M059J (cell line): ENCODE data around the gene CHRNA7. TPM values are rescaled to one million over a fixed set of nuclear protein-coding genes. Genes with fewer than 3 reads are reported as not detected.
"Not testable (repeated sequence)": the region's sequence is repeated elsewhere in the genome, so short reads cannot be mapped to it uniquely, and the experiment has no call there.

ENCODE experiments used
- DNase-seq: peaks from one replicate; pipeline ENCODE4 v3.0.0-alpha.2; 2012; ENCODE audit warnings: low read depth
- total RNA-seq: library from RNA; depleted of rRNA; stranded (reverse); fragments of >200 nt; shearing (Covaris generic); gene quantifications from 2 replicates; pipeline ENCODE4 v1.2.3, GENCODE V29; 2014; rRNA removed

The CHRNA7 gene
- total RNA-seq, 1 experiment from 2014 or later, result 2.0 TPM

GRCh38 chr15:32167913-32168312 lies 137.6 kb downstream of the CHRNA7 start:
- DNase-seq, result not testable (repeated sequence)

GRCh38 chr15:32180579-32180978 lies 150.3 kb downstream of the CHRNA7 start:
- DNase-seq, result not testable (repeated sequence)

- DNase-seq, result not testable (repeated sequence)
Observed at GRCh38 chr15:32193780-32194179, 163.5 kb downstream of the CHRNA7 start.

GRCh38 chr15:32196206-32196605 lies 165.9 kb downstream of the CHRNA7 start:
- DNase-seq, result not testable (repeated sequence)

- DNase-seq, result not testable (repeated sequence)
Observed at GRCh38 chr15:32198938-32199337, 168.6 kb downstream of the CHRNA7 start.

GRCh38 chr15:32209081-32209480 lies 178.8 kb downstream of the CHRNA7 start:
- not testable (repeated sequence) for DNase-seq

GRCh38 chr15:32218666-32219065 lies 188.4 kb downstream of the CHRNA7 start:
- no peak for DNase-seq

Other genes starting within 250 kb of the CHRNA7 start
- 0.05 TPM in 1 of 2 replicates, not detected in the other for gene OTUD7A, start 159.8 kb upstream of the CHRNA7 start, total RNA-seq